Stimulated activated CD8-positive, alpha-beta memory T cell treated with anti-CD3 and anti-CD28 coated beads, Interleukin-2, amount 100 ng/mL, for 48 hours (primary cell): ENCODE measurements around the gene TSHZ2.
"Not testable (repeated sequence)": the region's sequence is repeated elsewhere in the genome, so short reads cannot be mapped to it uniquely, and the experiment has no call there.

Experiments used
- DNase-seq, 2 donors: peaks; one replicate each; pipeline ENCODE4 v3.0.0-alpha.2; 2020; ENCODE audit warnings: low read depth in 2 of 2

Gene TSHZ2

GRCh38 chr20:53083411-53083810 is 111.3 kb downstream of the TSHZ2 start:
- DNase-seq, result no peak

GRCh38 chr20:53084408-53084997 is 112.3 kb downstream of the TSHZ2 start:
- no peak for DNase-seq

GRCh38 chr20:53085720-53086119 is 113.6 kb downstream of the TSHZ2 start:
- DNase-seq, result no peak

GRCh38 chr20:53087037-53087777 is 115.0 kb downstream of the TSHZ2 start:
- DNase-seq, result no peak

- DNase-seq, result no peak
These were observed 116.6 kb downstream of the TSHZ2 start for GRCh38 chr20:53088786-53089185.

GRCh38 chr20:53089851-53090250 is 117.7 kb downstream of the TSHZ2 start:
- DNase-seq, result not testable (repeated sequence)

- DNase-seq, result no peak
These were observed 119.6 kb downstream of the TSHZ2 start for GRCh38 chr20:53091789-53092188.

GRCh38 chr20:53092772-53093300 is 120.7 kb downstream of the TSHZ2 start:
- no peak for DNase-seq

- DNase-seq, result no peak
These were observed 125.2 kb downstream of the TSHZ2 start for GRCh38 chr20:53097371-53097770.

- DNase-seq, result no peak
These were observed 125.6 kb downstream of the TSHZ2 start for GRCh38 chr20:53097791-53098190.

GRCh38 chr20:53098621-53099020 is 126.5 kb downstream of the TSHZ2 start:
- no peak for DNase-seq

GRCh38 chr20:53099856-53100255 is 127.7 kb downstream of the TSHZ2 start:
- DNase-seq, result no peak

- DNase-seq, result no peak
These were observed 128.3 kb downstream of the TSHZ2 start for GRCh38 chr20:53100476-53100911.

- DNase-seq, result no peak
These were observed 130.0 kb downstream of the TSHZ2 start for GRCh38 chr20:53101992-53102760.

- no peak for DNase-seq
These were observed 131.0 kb downstream of the TSHZ2 start for GRCh38 chr20:53103124-53103523.

GRCh38 chr20:53104884-53105283 is 132.7 kb downstream of the TSHZ2 start:
- no peak for DNase-seq

- DNase-seq, result no peak
These were observed 144.6 kb downstream of the TSHZ2 start for GRCh38 chr20:53116733-53117132.

GRCh38 chr20:53122853-53123252 is 150.7 kb downstream of the TSHZ2 start:
- DNase-seq, result no peak

- no peak for DNase-seq
These were observed 152.0 kb downstream of the TSHZ2 start for GRCh38 chr20:53124075-53124551.

GRCh38 chr20:53124803-53125202 is 152.6 kb downstream of the TSHZ2 start:
- DNase-seq, result no peak

GRCh38 chr20:53126185-53126584 is 154.0 kb downstream of the TSHZ2 start:
- no peak for DNase-seq

- no peak for DNase-seq
These were observed 154.9 kb downstream of the TSHZ2 start for GRCh38 chr20:53127027-53127426.
